Measurements from ENCODE around the gene ADH1C. TPM values are rescaled to one million over a fixed set of nuclear protein-coding genes. Genes with fewer than 3 reads are reported as not detected.

Gene ADH1C
- total and polyA plus RNA-seq, 9 of the 15 experiments (the other 6 are each of a cell fraction or from before 2014, with no cell fraction given), result 0.40 TPM; not detected in 8

DNA sequence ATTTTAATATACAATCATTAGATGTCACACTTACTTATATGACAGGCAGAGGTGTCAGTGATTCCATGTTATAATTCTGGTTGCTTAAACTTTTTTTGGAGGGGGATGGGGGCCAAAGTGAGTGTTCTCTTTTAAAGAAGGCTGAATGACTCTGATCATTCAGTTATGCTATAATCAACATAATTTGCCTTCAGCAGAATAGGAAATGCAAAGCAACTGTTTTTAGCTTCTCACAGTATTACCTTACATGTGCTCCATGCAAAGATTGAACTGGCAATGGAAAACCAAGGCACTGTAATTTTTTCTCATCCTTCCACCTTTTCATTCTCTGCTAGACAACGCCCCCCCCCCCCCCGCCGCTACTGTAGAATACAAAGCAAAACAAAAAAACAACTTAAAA is 13.4 kb downstream of the ADH1C start:
- Histone ChIP-seq H3K27ac (ENCODE audit: extremely low read depth, low read depth, low read length) (no peak overlapping the region), H3K27me3 (ENCODE audit: control insufficient read depth in 2 of 2, insufficient read depth in 2 of 2, low read length in 2 of 2) (no peaks in the 10 kb centered on the region), H3K36me3 (ENCODE audit: control insufficient read depth, insufficient read depth, low read length) (no peaks in the 10 kb centered on the region), H3K9me1 (ENCODE audit: control insufficient read depth, insufficient read depth, low read length) (no peaks in the 10 kb centered on the region), H4K20me1 (replicated peaks; ENCODE audit: control insufficient read depth, insufficient read depth, low read length) (no peaks in the 10 kb centered on the region), H3K4me3 (no peak overlapping the region), H2AFZ (ENCODE audit: low read depth, low read length) (no peak overlapping the region), H3K9me3 (replicated peaks; ENCODE audit: control insufficient read depth, insufficient read depth, low read depth, low read length) (no peaks in the 10 kb centered on the region), H3K9ac (ENCODE audit: insufficient read depth in 1 of 2, low read depth in 2 of 2, low read length in 2 of 2) (no peak overlapping the region), H3K4me1 (replicated peaks in 1 of 2; ENCODE audit: control insufficient read depth in 2 of 2, insufficient read depth in 2 of 2, low read length in 2 of 2) (no peaks in the 10 kb centered on the region), H3K79me2 (ENCODE audit: control insufficient read depth, insufficient read depth, low read length) (no peaks in the 10 kb centered on the region), H3K4me2 (ENCODE audit: insufficient read depth, low read length) (no peak overlapping the region)
- in situ Hi-C loops (cut with MboI), result no loop called here
- no peak for FAIRE-seq
- CTCF ChIA-PET (ENCODE audit: low intra/inter-chr PET ratio), result no interaction called here
- BruUV-seq (replicated peaks), result no TSS peak
- POLR2A ChIA-PET, result no interaction called here
- ATAC-seq, result no peak
- intact Hi-C loops (cut with micrococcal nuclease), result no loop called here
- TF ChIP-seq ZNF695 (CRISPR knock-in tag; IDR thresholded peaks at IDR 0.05), result no peak
- TF ChIP-seq POLR2A (conservative IDR thresholded peaks at IDR 0.05), result no peak
- TF ChIP-seq, protein P1, sequence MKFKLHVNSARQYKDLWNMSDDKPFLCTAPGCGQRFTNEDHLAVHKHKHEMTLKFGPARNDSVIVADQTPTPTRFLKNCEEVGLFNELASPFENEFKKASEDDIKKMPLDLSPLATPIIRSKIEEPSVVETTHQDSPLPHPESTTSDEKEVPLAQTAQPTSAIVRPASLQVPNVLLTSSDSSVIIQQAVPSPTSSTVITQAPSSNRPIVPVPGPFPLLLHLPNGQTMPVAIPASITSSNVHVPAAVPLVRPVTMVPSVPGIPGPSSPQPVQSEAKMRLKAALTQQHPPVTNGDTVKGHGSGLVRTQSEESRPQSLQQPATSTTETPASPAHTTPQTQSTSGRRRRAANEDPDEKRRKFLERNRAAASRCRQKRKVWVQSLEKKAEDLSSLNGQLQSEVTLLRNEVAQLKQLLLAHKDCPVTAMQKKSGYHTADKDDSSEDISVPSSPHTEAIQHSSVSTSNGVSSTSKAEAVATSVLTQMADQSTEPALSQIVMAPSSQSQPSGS (CRISPR knock-in tag; IDR thresholded peaks at IDR 0.05), result no peak
- TF ChIP-seq CREBBP (IDR thresholded peaks at IDR 0.05; ENCODE audit: low read depth, low read length), result no peak
- TF ChIP-seq ATF1 (CRISPR knock-in tag; IDR thresholded peaks at IDR 0.05), result no peak
- no peak for TF ChIP-seq ATF1 (tag; IDR thresholded peaks at IDR 0.05)
- no peak for TF ChIP-seq ZNF696 (CRISPR knock-in tag; conservative IDR thresholded peaks at IDR 0.05)
- TF ChIP-seq ZNF583 (CRISPR knock-in tag; IDR thresholded peaks at IDR 0.05), result no peak
- TF ChIP-seq, protein P2, sequence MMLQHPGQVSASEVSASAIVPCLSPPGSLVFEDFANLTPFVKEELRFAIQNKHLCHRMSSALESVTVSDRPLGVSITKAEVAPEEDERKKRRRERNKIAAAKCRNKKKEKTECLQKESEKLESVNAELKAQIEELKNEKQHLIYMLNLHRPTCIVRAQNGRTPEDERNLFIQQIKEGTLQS (IDR thresholded peaks at IDR 0.05), result no peak
- TF ChIP-seq, protein P2 (CRISPR knock-in tag; conservative IDR thresholded peaks at IDR 0.05), result no peak
- no peak for TF ChIP-seq PHTF2 (CRISPR knock-in tag; IDR thresholded peaks at IDR 0.05)
- no peak for TF ChIP-seq LEF1 (IDR thresholded peaks at IDR 0.05)
- TF ChIP-seq NELFE (IDR thresholded peaks at IDR 0.05; ENCODE audit: insufficient read depth, insufficient read length), result no peak
- TF ChIP-seq, protein P3, sequence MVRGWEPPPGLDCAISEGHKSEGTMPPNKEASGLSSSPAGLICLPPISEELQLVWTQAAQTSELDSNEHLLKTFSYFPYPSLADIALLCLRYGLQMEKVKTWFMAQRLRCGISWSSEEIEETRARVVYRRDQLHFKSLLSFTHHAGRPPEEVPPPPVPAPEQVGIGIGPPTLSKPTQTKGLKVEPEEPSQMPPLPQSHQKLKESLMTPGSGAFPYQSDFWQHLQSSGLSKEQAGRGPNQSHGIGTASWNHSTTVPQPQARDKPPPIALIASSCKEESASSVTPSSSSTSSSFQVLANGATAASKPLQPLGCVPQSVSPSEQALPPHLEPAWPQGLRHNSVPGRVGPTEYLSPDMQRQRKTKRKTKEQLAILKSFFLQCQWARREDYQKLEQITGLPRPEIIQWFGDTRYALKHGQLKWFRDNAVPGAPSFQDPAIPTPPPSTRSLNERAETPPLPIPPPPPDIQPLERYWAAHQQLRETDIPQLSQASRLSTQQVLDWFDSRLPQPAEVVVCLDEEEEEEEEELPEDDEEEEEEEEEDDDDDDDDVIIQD (CRISPR knock-in tag; IDR thresholded peaks at IDR 0.05), result no peak
- TF ChIP-seq XRCC5 (IDR thresholded peaks at IDR 0.05; ENCODE audit: low read depth, low read length), result no peak
- DNase-seq (ENCODE audit: extremely low read depth in 1 of 4, low spot score in 3 of 4), result no peak
- WGBS (ENCODE audit: insufficient coverage, low coverage, missing lambda C conversion rate), result 0% methylated on average over 1 of the region's 3 CpGs
